NCI-H1694 treated with DMSO at 0.1 percent for 48 hours (cell line): Measurements from ENCODE around the gene ZNF202.
"Not testable (repeated sequence)": the region's sequence is repeated elsewhere in the genome, so short reads cannot be mapped to it uniquely, and the experiment has no call there.

Experiments
- DNase-seq: peaks from one replicate; lab custom pipeline; 2025; lab: John Stamatoyannopoulos, UW

ZNF202 gene

GRCh38 chr11:123741159-123742030, at the start of gene ZNF202:
Gene ZNF202, minus strand, starts transcription at chr11:123741660. Its CDS starts 10,772 bp downstream, at chr11:123730888.
- DNase-seq, result peak; percentile 39

- DNase-seq, result no peak
Measured at GRCh38 chr11:123783536-123783935, 42.1 kb upstream of the ZNF202 start.

- DNase-seq, result no peak
Measured at GRCh38 chr11:123778511-123778910, 37.1 kb upstream of the ZNF202 start.

DNA sequence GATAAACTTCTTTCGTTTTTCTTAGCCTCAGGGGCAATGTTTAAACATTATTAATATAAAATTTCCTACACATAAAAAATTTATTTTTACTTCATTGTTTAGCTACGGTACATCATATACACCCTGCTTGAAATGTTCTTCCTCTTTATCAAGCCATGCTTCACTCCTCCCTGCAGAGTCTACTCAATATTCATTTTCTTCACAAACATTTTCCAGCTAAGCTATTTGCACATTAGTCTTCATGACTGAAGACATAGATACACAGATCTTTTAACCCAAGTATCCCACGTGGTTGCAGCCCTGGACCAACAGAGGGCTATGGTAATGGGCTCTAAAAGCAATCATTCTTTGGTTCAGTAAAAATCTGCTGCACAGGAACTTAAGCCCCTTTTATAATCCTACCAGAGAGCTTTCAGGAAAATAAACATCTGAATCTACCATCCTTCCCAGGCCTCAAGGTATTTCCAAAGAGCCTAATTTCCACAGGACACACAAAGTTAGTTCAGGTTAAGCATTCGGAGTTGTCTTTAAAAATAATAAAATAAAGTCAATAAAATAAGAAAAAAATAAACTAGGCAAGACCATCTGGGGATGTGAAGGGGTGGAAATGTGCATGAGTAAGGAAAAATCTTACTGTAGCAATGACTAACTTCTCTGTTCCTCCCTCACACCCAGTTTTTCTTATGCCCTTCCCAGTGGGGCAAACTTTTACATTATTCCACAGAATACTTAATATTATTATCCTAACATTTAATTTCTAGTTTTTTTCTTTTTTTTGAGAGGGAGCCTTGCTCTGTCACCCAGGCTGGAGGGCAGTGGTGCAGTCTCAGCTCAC, 34.5 kb upstream of the ZNF202 start:
- DNase-seq, result no peak

DNA sequence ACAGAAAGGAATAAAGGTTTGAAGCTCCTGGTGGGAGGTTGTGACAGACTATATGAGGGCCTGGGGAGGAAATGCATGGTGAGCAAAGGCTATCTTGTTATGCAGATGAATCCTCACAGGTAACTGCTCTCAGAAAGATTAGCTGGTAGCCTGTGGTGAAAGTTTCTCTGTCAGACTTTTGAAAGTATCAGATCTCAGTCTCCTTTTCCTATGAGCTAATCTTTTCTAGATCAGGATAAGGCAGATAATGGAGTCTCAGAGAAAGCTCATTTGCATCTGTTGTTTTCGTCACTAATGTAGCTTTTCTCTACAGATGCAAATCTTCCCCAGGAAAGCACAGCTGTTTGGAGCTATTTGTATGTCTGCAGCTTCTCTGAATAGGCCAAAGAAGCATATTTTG, 33.8 kb upstream of the ZNF202 start:
- no peak for DNase-seq

- no peak for DNase-seq
Measured at GRCh38 chr11:123773959-123774358, 32.5 kb upstream of the ZNF202 start.

GRCh38 chr11:123773026-123773425, 31.6 kb upstream of the ZNF202 start:
- DNase-seq, result no peak

GRCh38 chr11:123771664-123772063, 30.2 kb upstream of the ZNF202 start:
- DNase-seq, result no peak

GRCh38 chr11:123770712-123771111, 29.3 kb upstream of the ZNF202 start:
- DNase-seq, result no peak

DNA sequence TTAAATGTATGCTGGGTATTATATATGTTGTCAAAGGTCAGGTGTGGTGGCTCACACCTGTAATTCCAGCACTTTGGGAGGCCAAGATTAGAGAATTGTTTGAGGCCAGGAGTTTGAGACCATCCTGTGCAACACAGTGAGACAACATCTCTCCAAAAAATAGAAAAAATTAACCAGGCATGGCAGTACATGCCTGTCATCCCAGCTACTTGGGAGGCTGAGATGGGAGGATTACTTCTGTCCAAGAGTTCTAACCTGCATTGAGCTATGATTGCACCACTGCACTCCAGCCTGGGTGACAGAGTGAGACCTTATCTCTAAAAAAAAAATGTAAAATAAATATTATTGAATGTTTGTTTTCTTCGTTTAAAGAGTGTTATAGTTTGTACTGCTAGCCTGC, 24.1 kb upstream of the ZNF202 start:
- DNase-seq, result no peak

DNA sequence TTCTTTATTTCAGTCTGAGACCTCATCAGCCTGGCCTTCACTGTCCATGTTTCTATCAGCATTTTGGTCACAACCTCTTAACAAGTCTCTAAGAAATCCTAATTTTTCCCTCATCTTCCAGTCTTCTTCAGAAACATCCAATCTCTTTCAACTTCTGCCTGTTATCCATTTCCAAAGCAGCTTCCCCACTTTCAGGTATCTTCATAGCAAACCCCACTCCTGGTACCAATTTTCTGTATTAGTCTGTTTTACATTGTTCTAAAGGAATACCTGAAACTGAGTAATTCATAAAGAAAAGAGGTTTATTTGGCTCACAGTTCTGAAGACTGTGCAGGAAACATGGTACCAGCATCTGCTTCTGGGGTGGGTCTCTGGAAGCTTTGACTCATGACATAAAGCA, 21.0 kb upstream of the ZNF202 start:
- DNase-seq, result no peak

GRCh38 chr11:123760894-123761293, 19.4 kb upstream of the ZNF202 start:
- no peak for DNase-seq

- no peak for DNase-seq
Measured at GRCh38 chr11:123757976-123758375, 16.5 kb upstream of the ZNF202 start.

- no peak for DNase-seq
Measured at GRCh38 chr11:123755813-123756212, 14.4 kb upstream of the ZNF202 start.

GRCh38 chr11:123755344-123755743, 13.9 kb upstream of the ZNF202 start:
- DNase-seq, result no peak

DNA sequence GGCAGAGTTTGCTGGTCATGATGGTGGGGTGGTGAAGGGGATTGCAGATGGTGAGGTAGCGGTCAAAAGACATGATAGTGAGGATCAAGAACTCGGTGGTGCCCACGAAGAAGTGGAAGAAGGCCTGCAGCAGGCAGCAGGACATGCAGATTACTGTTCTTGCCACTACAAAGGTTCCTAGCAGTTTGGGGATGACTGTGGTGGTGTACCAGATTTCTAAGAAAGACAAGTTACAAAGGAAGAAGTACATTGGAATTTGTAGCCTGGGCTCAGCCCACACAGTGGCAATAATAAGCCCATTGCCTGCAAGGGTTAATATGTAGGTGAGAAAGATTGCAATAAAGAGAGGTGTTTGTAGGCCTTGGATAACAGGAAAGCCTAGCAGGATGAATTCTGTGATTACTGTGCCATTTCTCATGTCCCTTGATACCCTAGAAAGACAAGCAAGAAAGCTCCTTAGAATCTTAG, 12.7 kb upstream of the ZNF202 start, which contains the start of gene OR6X1:
Gene OR6X1 (minus strand): TSS at position 418 of the 468 bp plus-strand sequence. CDS start 0 bp downstream, at position 418.
- DNase-seq, result no peak

GRCh38 chr11:123753110-123753509, 11.7 kb upstream of the ZNF202 start:
- no peak for DNase-seq

- DNase-seq, result no peak
Measured at GRCh38 chr11:123751781-123752180, 10.3 kb upstream of the ZNF202 start.

DNA sequence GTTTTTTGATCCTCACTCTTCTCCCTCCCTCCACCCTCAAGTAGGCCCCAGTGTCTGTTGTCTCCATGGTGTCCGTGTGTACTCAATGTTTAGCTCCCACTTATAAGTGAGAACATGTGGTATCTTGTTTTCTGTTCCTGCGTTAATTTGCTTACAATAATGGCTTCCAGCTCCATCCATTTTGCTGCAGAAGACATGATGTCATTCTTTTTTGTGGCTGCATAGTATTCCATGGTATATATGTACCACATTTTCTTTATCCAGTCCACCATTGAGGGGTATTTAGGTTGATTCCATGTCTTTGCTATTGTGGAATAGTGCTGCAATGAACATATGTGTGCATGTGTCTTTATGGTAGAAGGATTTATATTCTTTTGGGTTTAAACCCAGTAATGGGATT, 6.9 kb upstream of the ZNF202 start:
- DNase-seq, result not testable (repeated sequence)

DNA sequence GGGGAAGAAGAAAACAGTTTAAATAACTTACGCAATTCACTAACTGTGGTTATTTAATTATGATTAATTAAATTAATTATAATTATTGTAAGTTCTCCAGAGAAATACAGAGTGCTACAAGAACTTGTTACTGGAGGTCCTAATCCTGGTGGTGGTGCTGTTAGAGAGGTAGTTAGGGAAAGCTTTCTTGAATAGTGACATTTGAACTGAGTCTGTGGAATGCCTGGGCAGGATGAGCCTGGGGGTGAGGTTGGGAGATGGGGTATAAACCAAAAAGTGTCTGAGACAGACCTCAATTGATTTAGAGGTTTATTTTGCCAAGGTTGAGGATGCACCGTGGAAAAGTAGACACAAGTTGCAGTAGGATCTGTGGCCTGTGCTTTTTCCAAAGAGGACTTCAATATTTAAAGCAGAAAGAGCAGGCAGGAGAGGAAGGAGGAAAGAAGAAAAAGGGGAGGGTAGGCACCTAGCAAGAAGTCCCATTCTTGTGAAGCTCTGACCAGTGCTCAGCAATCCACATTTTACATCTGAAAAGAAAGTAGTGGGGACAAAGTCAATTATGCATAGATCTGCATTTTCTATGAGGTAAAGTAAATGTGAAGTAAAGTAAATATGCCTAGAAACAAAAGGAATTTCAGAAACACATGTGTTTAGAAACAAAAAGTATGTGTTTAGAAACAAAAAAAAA, 4.4 kb upstream of the ZNF202 start:
- DNase-seq, result no peak

DNA sequence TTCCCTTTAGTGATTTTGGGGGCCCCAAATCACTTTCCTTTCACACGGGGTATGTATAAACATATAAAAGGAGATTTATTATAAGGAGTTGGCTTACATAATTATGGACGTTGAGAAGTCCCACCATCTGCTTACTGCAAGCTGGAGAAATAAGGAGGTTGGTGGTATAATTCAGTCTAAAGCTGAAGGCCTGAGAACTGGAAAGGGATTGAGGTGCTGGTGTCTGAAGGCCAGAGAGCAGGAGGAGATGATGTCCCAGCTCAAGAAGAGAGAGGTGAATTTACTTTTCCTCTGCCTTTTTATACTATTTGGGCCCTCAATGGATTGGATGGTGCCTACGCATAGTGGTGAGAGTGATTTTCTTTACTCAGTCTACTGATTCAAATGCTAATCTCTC, 1.3 kb upstream of the ZNF202 start:
- DNase-seq, result no peak

- DNase-seq, result no peak
Measured at GRCh38 chr11:123742031-123742723, 717 bp upstream of the ZNF202 start.
